ENCODE measurements around the gene ADK. TPM values are rescaled to one million over a fixed set of nuclear protein-coding genes. Genes with fewer than 3 reads are reported as not detected.

The ADK gene
- total RNA-seq, 1 donor, result 57.9 TPM

GRCh38 chr10:74500026-74500704, 349.1 kb downstream of the ADK start:
- no peak for DNase-seq (ENCODE audit: low read depth)
- H3K4me3 ChIP-seq (ENCODE audit: low read depth, low read length), result no peak overlapping the region
- TF ChIP-seq CTCF (IDR thresholded peaks at IDR 0.05; ENCODE audit: insufficient read depth, low read depth, low read length), result no peak

GRCh38 chr10:74500816-74501215, 349.8 kb downstream of the ADK start:
- DNase-seq (ENCODE audit: low read depth), result peak; percentile 45
- no peak for TF ChIP-seq CTCF (IDR thresholded peaks at IDR 0.05; ENCODE audit: insufficient read depth, low read depth, low read length)
- H3K4me3 ChIP-seq (ENCODE audit: low read depth, low read length), result no peak overlapping the region

GRCh38 chr10:74502963-74503608, 352.1 kb downstream of the ADK start:
- H3K4me3 ChIP-seq (ENCODE audit: low read depth, low read length), result no peak overlapping the region
- no peak for TF ChIP-seq CTCF (IDR thresholded peaks at IDR 0.05; ENCODE audit: insufficient read depth, low read depth, low read length)
- DNase-seq (ENCODE audit: low read depth), result peak; percentile 86

GRCh38 chr10:74507951-74508350, 356.9 kb downstream of the ADK start:
- TF ChIP-seq CTCF (IDR thresholded peaks at IDR 0.05; ENCODE audit: insufficient read depth, low read depth, low read length), result no peak
- DNase-seq (ENCODE audit: low read depth), result no peak
- H3K4me3 ChIP-seq (ENCODE audit: low read depth, low read length), result no peak overlapping the region

- no peak overlapping the region for H3K4me3 ChIP-seq (ENCODE audit: low read depth, low read length)
- no peak for TF ChIP-seq CTCF (IDR thresholded peaks at IDR 0.05; ENCODE audit: insufficient read depth, low read depth, low read length)
- no peak for DNase-seq (ENCODE audit: low read depth)
Measured at GRCh38 chr10:74510594-74510993, 359.6 kb downstream of the ADK start.

- H3K4me3 ChIP-seq (ENCODE audit: low read depth, low read length), result no peak overlapping the region
- no peak for DNase-seq (ENCODE audit: low read depth)
- TF ChIP-seq CTCF (IDR thresholded peaks at IDR 0.05; ENCODE audit: insufficient read depth, low read depth, low read length), result no peak
Measured at GRCh38 chr10:74511051-74511450, 360.0 kb downstream of the ADK start.
